Kidney capillary endothelial cell (primary cell): Measurements from ENCODE around the gene FGF11.
"Not testable (repeated sequence)": the region's sequence is repeated elsewhere in the genome, so short reads cannot be mapped to it uniquely, and the experiment has no call there.

Experiments
- DNase-seq: peaks from one replicate; pipeline ENCODE4 v3.0.0-alpha.2; 2018; ENCODE audit warnings: low spot score

Gene FGF11

DNA sequence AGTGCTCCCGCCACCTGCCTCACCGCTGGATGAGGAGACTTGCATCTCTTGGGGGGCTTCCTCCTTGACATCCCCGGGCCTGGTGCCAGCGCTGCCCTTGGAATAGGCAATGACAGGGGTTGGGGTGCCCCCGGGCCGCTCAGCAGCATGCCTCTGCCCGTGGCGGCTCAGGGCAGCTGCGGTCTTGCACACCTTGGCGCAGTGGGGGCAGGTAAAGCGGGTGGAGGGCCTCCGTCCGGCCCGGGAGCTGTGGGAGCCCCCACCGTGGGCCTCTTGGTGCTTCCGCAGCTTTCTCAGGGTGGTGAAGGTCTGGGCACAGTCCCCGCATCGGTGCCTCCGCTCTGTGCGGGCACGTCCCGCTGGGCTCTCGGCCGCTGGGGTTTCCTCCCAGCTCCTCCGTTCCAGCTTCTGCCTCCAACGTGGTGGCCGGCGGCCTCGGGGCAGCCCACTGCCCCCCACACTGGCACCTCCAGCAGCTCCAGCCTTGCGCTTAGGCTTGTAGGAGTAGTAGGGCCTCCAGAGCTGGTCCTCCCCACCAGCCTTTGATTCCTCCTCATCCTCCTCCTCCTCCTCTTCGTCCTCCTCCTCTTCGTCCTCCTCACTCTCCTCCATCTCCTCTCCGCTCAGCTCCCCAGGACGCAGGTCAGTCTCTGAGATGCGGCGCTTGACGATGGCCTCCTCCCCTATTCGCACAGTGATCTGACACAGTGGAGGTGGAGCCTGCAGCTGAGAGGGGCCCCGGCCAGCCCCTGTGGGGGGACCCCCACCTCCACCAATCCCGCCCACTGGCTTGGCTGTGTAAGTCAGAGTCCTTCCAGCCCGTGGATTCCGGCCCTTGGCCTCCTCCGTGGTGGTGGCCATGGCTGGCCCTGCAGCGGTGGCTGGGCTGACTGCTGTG lies 23.4 kb downstream of the FGF11 start:
- DNase-seq: no peak

DNA sequence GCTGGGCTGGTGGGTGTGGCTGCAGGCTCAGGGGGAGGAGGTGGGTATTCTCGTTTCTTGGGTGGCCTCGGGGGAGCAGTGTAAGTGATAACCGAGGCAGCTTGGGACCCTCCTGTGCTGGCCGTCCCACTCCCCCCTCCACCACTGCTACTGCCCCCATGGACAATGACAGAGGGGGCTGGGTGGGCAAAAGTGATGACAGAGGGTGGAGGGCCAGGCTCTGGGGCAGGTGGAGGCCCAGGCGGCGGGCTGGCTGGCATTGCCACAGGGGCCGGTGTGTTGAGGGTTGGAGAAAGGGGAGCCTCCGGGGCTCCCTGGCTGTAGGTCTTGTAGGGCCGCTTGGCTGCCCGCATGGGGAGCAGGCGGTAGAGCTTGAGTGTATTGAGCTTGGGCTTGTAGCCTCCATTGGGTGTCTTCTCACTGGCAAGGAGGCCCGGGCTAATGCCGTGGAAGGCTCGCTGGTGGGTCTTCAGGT lies 24.1 kb downstream of the FGF11 start:
- DNase-seq: no peak

DNA sequence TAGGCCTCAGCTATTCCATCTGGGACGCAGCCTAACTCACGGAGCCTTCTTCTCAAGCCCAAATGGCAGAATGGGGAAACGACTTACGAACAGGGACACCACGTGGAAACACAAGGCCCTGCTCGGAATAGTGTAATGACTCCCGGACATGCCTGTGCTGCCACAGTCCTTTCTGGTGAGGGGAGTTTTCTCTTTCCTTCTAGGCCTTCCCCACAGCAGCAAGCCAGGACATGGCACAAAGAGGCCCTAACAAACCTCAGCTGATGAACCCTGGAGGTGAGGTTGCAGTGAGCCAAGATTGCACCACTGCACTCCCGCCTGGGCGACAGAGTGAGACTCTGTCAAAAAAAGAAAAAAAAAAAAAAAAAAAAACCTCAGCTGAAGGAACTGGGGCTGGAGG lies 24.8 kb downstream of the FGF11 start:
- no peak for DNase-seq

DNA sequence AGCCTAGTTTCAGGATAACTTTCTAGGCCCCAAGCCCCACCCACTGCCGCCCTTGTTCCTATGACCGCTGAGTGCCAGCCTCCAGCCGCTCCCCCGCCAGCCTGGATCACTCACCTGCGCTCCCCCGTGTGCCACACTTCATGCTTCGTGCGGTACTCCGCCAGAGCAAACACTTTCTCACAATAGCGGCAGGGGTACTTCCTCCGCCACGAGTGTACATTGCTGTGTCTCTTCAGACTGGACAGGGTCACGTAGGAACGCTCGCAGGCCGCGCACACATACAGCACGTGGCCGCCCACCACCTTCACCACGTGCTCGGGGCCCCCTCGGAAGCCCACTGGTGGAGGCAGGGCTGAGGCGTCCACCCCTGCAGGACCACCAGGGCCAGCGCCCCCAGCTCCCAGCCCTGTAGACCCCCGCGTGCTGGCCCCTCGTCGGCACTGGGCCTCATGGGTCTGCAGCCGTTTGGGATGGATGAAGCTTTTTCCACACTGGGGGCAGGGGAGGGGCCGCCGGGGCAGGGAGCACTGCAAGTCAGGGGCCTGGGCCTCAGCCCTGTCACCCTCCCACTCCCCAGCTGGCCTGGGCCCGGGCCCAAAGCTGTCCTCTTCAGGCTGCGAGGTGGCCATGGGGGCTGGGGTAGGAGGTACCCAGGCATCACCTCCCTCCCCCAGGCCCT lies 26.4 kb downstream of the FGF11 start:
- no peak for DNase-seq

DNA sequence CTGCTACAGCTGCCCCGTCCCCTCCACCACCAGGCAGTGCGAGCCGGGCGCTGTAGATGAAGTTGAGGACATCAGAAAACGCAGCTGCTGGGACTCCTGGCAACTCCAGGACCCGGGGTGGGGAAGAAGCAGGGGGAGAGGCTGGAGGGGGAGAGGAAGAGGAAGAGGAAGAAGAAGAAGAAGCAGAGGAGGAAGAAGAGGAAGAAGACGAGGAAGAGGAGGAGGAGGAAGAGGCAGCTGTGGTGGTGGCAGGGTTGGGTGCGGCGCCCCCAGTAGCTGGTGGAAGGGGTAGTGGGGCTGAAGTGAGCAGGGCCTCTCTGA lies 27.0 kb downstream of the FGF11 start:
- DNase-seq: no peak

DNA sequence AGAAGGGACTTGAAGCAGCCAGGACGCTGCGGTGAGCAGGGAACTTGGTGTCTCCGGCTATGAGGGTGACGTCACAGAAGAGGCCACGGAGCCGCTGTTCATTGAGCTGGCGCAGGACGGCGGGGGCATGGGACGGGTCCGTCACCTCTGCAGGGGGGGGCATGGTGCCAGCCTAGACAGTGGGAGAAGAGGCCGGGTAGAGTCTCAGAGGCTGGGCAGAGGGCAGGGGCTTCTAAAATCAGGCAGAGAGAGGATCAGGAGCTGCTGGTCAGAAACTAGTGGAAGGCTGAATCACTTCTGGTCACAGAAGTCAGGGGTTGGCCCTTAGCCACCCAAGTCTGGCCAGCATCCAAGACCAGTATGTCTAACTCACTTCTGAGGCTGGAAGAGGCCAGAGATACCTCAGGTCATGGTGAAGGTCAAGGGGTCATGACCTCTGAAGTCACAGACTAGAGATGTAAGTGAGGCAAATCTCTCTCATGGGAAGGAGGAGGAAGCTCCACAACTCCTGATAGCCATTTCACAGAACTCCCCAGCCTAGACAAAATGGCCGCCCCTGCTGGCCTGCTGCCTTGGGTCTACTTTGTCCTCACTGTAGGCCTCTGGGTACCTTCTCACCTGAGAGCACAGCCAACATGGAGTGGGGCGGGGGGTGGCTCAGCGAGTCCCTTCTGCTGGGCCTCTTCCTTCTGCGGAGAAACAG lies 27.5 kb downstream of the FGF11 start:
- DNase-seq: no peak

DNA sequence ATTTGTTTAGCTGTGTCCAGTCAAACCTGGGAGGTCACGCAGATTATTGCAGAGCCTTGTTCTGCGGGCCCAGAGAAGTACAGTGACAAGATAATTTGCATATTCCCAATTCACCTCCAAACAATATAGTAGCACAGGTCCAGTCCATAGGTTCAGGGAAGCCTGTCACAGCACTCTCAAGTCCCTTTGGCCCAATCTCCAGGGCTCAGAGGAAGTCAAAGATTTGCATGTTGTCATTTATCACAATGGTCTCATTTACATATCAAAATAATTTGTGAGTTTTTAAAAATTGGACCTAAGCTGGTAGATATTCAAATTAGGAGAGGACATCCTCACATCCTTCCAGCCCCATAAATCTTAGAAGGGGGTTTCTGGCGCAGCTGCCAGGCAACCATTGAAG lies 28.2 kb downstream of the FGF11 start:
- no peak for DNase-seq

DNA sequence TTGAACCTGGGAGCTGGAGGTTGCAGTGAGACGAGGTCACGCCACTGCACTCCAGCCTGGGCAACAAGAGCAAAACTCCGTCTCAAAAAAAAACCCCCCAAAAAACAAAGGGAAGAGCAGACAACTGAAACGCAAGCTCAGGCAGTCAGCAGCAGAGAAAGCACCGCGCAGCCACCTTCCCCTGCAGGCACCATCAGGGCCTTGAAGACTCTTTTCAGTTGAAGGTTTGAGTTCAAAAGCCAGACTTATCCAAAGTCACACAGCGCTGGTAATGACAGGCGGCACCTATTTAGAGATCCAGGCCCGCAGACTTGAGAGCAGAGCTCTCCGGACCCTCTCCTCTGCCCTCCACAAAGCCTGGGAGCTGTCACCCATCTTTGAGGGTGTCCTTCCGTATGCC lies 29.0 kb downstream of the FGF11 start:
- no peak for DNase-seq

DNA sequence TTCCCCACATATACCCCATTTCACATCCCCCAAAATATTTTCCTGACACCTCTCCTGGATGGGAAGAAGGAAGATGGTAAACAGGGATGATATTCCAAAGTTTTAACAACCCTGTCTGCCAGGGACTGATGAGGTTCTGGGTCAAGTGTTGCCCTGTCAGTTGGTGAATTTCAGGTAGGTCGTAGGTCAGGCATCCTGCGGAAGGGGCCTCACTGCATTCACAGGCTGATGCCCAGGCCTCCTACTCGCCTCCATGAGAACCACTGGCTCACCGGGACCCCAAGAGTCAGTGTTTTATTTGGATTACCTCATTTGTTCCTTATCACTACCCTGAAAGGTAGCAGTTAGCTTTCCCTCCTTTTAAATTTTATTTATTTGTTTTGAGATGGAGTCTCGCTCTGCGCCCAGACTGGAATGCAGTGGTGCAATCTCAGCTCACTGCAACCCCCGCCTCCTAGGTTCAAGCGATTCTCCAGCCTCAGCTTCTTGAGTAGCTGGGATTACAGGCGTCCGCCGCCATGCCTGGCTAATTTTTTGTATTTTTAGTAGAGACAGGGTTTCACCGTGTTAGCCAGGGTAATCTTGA lies 29.6 kb downstream of the FGF11 start:
- no peak for DNase-seq

DNA sequence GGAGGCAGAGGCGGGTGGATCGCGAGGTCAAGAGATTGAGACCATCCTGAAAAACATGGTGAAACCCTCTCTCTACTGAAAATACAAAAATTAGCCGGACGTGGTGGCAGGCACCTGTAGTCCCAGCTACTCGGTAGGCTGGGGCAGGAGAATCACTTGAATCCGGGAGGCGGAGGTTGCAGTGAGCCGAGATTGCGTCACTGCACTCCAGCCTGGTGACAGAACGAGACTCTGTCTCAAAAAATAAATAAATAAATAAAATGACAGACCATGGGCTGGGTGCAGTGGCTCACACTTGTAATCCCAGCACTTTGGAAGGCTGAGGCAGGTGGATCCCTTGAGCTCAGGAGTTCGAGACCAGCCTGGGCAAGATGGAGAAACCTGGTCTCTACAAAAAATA lies 30.5 kb downstream of the FGF11 start:
- DNase-seq: not testable (repeated sequence)

DNA sequence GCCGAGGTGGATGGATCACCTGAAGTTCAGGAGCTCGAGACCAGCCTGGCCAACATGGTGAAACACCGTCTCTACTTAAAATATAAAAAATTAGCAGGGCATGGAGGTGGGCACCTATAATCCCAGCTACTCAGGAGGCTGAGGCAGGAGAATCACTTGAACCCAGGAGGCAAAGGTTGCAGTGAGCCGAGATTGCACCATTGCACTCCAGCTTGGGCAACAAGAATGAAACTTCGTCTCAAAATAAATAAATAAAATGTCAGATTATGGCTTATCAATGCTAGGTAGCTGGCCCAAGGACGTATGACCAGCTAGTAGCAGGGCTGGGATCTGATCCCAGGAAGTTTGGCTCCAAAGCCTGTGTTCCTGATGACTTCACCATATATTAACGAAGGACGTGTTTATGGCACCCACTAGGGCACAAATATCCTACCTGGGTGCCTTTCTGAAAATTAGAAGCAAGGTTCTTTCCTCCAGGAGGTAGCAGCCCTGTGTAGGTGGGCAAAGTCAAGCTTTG lies 31.2 kb downstream of the FGF11 start:
- not testable (repeated sequence) for DNase-seq

DNA sequence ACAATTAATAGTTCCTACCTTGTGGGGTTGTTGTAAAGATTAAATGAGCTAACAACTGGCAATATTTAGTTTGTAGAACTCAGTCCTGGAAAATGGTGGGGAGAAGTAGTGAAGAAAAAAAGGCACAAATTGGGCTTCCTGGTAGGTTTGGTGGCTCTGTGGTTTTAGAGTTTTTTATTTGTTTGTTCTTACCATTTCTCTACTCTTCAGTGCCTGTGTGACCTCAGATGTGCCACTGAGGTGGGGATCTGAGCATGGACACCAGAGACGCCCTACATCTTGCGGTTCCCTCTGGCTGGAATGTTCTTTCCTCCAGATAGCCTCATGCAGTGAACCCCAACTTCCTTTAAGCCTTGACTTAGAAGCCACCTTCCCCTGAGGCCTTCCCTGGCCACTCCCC lies 32.4 kb downstream of the FGF11 start:
- no peak for DNase-seq

DNA sequence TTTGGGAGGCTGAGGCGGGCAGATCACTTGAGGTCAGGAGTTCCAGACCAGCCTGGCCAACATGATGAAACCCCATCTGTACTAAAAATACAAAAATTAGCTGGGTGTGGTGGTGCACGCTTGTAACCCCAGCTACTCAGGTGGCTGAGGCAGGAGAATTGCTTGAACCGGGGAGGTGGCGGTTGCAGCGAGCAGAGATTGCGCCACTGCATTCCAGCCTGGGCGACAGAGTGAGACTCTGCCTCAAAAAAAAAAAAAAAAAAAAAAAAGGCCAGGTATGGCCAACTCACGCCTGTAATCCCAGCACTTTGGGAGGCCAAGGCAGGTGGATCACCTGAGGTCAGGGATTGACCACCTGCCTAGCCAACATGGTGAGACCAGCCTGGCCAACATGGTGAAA lies 35.5 kb downstream of the FGF11 start:
- not testable (repeated sequence) for DNase-seq

DNA sequence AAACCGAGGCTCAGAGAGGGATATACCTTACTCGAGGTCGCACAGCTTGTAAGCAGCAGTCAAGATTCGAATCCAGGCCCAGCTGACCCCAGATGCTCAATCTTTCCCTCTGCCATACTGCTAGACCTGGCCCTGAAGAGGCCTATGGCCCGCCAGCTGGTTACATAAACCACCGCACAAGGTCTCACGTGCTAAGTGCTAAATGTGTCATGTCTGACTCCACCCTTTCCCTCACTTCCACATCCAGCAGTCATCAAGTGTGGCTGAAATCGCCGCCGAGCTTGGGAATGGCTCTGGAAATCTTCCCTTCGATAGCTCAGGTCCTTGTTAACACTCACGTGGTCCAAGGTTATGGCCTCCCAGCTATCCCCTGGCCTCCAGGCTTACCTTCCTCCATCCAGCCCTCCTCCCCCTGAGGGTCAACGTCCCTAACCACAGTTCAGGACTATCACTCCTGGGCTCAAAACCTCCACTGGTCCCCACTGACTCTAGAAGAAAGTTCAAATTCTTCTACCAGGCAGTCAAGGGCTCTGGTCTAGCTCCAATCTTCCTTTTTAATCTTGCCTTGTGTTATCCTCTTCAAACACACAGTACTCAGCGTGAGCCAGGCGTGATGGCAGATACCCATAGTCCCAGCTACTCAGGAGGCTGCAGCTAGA lies 36.6 kb downstream of the FGF11 start:
- DNase-seq: no peak

DNA sequence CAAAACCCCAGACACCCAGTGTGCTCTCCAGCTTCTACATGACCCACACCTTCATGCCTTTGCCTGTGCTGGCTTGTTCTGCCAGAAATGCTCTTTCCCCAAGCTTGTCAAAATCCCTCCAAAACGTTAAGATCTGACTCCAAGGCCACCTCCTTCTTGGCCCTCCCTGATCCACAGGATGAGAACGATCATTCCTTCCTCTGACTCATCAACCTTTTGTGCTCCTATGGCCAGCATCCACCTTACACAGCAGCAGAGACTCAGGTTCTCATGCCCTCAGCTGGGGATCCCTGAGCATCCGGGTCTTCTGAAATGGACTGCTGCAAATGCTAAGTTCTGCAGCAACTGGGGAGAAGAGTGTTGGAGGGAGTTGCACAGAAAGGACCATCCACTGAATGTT lies 37.2 kb downstream of the FGF11 start:
- no peak for DNase-seq

DNA sequence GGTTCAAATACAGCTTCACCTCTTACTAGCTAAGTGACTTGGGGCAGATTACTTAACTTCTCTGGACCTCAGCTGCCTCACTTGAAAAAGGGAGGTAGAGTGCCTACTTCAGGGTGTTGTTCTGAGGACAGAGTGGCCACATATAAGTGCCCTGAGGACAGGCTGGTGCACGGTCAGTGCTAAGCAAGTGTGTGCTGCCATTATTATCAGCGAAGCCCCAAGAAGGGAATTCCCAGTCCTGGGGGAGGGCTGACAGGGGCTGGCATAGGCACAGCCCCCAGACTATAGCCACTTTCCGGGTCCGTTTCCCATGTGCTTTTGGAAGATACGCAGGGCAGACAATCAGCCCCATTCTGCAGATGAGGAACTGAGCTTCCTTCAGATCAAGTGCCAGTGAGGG lies 37.6 kb downstream of the FGF11 start:
- no peak for DNase-seq

DNA sequence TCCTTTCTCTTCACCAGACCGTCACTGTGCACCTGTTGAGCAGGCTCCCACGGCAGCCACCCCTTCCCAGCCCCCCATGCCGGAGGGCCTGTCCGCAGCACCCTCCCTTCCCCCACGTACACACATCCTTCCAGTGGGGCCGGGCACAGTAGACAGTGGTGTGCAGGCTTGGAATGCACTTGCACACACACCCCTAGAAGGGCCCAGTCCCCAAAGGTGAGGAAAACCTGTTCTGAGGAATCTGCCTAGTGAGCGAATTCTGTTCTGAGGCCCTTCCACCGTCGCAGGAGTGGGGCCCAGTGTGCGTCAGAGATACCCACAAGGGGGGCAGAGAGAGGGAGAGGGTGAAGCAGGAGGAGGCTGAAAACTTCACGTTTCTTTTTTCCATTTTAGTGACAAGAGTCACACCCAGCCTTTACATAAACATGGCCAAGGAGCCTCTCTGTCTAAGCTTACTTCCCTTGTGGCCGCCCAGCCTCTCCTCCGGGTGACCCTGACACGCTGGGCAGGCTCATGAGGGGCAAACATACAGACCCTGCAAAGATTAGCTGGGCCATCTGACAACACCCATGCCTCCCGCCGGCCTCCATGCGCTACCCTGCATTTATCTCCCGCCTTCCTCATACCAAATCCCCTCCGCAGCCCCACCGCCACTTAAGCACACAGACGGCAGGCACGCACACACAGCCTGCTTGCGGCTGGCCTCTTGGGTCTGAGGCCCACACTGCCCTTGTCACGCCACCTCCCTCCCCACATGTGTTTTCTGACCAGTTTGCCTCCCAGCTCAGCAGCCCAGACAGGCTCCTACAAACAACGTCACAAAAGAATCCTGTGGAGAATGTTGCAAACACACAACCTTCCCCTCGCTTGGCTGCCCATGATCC lies 38.3 kb downstream of the FGF11 start:
- no peak for DNase-seq

DNA sequence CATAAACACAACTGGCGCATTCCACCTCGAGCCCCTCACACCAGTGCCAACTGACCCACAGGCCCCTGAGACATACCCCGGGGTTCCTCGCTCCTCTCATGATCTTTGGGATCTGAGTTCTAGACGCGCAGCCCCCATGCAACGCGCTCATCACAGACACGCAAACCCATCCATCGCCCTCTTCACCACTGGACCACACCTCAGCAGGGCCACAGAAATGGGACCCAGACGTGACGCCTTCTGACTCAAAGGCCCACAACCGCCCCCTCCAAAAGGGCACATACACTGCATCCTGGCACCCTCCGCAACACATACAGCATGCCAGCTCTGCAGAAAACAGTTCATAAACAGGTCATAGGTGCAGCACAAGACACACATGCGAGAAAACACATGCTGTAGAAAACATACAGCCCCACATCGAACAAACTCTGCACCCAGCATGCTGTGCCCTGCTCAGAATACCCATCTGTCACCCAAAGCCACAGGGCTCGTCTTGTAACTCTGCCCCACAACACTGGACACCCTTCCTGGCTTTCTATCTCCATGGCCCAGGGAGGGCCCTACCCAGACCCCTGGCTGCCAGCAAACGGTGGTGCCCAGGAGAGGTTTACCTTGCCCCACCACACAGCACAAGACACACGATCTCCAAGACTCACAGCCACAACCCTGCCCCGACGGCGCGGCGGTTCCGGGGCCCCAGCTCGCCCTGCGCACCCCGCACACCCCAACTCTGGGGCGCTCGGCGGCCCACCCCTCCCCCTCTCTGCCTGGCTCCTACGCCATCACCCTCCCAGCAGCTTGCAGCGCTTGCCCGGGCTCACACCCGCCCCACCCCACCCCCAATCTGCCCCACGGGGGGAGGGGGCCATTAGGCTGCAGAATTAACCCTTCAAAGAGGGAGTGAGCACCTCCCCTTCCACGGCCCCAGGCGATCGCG lies 39.2 kb downstream of the FGF11 start:
- no peak for DNase-seq

DNA sequence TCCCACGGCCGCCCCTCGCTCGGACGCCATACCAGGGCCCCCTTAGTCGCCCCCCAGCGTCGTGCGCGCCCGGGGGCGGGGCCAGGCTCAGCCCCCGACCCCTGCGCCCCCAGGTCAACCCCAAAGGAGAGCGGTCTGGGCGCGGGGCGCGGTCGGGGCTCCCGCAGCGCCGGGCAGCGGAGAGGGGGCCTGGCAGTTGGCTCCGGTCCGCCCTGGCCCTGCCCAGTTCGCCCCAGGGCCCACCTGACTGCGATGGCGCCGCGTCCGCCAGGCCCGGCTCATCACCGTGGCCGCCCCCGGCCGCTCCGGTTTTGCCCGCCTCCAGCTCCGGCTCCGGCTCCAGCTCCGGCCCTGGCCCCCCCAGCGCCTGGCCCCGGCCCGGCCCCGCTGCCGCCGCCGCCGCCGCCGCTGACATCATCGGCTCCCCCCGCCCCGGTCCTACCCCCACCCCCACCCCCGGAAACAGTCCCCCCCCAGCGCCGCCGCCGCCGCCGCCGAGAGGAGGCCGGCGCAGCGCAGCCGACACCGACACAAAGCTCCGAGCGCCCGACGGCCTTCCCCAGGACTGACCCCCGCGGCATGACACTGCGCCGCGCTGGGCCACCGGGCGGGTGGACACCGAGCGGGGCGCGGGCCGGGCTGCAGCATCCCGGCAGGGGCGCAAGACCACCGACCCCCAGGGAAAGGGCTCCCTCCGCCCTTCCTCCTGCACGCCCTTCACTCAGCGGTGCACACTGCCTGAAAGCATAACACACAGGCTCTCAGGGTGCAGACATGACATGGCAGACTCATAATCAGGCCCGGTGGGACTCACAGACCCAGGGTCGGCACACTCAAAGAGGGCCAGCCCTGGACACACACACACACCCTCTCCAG lies 40.1 kb downstream of the FGF11 start, which contains the start of gene ZBTB4:
Gene ZBTB4 (minus strand): TSS at position 419 of the 876 bp plus-strand sequence. CDS start 12,830 bp downstream, outside the sequence.
- DNase-seq: no peak
